BLaER1 (cell line): ENCODE measurements around the gene SNAI1.
"Not testable (repeated sequence)": the region's sequence is repeated elsewhere in the genome, so short reads cannot be mapped to it uniquely, and the experiment has no call there.

ENCODE experiments used
- H3K27ac ChIP-seq: shearing (Covaris generic); formaldehyde crosslinking; 2 replicates; pipeline ENCODE4 v1.8.1; 2022
- H3K27me3 ChIP-seq: shearing (Covaris generic); formaldehyde crosslinking; 2 replicates; pipeline ENCODE4 v1.8.1; 2022
- H3K36me3 ChIP-seq: shearing (Covaris generic); formaldehyde crosslinking; 2 replicates; pipeline ENCODE4 v1.8.1; 2022
- H3K4me1 ChIP-seq: shearing (Covaris generic); formaldehyde crosslinking; 2 replicates; pipeline ENCODE4 v1.8.1; 2022
- H3K4me2 ChIP-seq: shearing (Covaris generic); formaldehyde crosslinking; 2 replicates; pipeline ENCODE4 v1.8.1; 2022
- H3K4me3 ChIP-seq: shearing (Covaris generic); formaldehyde crosslinking; 2 replicates; pipeline ENCODE4 v1.8.1; 2022
- H3K9ac ChIP-seq: shearing (Covaris generic); formaldehyde crosslinking; 2 replicates; pipeline ENCODE4 v1.8.1; 2022
- H3K9me3 ChIP-seq: shearing (Covaris generic); formaldehyde crosslinking; 2 replicates; pipeline ENCODE4 v1.8.1; 2022
- H4K20me1 ChIP-seq: shearing (Covaris generic); formaldehyde crosslinking; 2 replicates; pipeline ENCODE4 v1.8.1; 2022
- Cebpa-rat ChIP-seq: shearing (Covaris generic); IDR thresholded peaks from 2 replicates; pipeline ENCODE4 v1.8.1; 2022

The SNAI1 gene

DNA sequence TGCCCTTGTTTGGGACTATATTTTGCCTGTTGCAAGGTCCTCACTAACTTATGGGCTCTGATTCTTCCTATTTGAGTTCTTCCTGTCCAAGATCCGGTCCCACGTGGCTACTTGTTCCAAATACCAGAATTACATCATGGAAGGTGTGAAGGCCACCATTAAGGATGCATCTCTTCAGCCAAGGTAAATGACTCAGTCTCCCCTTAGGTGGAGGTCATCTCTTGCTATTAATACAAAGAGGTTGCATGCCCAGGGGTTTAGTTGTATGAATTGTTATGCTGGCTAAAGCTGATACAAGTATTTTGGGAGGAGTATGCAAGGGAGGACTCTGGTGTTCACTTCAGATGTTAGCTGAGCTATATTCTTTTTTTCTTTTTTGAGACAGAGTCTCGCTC lies 37.5 kb upstream of the SNAI1 start:
- Histone ChIP-seq H3K4me3 (no peak overlapping the region), H3K27me3 (no peaks in the 10 kb centered on the region), H3K4me1 (peaks cover 9% of the 10 kb centered on the region; the same call in 1 of the 2 replicates), H3K9me3 (no peaks in the 10 kb centered on the region), H4K20me1 (peaks cover 89% of the 10 kb centered on the region), H3K4me2 (no peak overlapping the region), H3K36me3 (peaks cover 99% of the 10 kb centered on the region), H3K9ac (no peak overlapping the region), H3K27ac (no peak overlapping the region)
- no peak for TF ChIP-seq Cebpa-rat

DNA sequence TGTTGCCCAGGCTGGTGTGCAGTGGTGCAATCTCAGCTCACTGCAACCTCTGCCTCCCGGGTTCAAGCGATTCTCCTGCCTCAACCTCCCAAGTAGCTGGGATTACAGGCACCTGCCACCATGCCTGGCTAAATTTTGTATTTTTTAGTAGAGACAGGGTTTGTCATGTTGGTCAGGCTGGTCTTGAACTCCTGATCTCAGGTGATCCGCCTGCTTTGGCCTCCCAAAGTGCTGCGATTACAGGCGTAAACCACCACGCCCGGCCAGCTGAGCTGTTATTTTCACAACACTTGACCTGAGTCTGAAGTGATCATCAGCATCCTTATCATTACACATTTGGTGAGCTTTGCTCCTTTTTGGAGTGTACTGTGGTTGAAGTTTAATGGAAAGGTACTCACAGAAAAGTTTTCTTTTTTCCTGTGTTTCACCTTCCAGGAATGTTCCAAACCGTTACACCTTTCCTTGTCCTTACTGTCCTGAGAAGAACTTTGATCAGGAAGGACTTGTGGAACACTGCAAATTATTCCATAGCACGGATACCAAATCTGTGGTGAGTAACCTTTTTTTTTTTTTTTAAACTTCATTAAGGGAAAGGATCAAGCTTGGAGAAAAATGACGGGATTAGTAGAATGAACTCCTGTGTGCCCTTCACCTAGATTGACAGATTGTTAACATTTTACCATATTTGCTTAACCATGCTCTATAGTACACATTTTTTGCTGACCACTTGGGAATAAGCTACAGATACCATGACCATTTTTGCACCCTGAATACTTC lies 36.9 kb upstream of the SNAI1 start:
- Histone ChIP-seq H4K20me1 (peaks cover 87% of the 10 kb centered on the region), H3K4me3 (no peak overlapping the region), H3K9me3 (no peaks in the 10 kb centered on the region), H3K36me3 (peaks cover 99% of the 10 kb centered on the region), H3K9ac (no peak overlapping the region), H3K4me1 (peaks cover 3% of the 10 kb centered on the region; the same call in 1 of the 2 replicates), H3K4me2 (no peak overlapping the region), H3K27me3 (no peaks in the 10 kb centered on the region), H3K27ac (no peak overlapping the region)
- TF ChIP-seq Cebpa-rat, result no peak

DNA sequence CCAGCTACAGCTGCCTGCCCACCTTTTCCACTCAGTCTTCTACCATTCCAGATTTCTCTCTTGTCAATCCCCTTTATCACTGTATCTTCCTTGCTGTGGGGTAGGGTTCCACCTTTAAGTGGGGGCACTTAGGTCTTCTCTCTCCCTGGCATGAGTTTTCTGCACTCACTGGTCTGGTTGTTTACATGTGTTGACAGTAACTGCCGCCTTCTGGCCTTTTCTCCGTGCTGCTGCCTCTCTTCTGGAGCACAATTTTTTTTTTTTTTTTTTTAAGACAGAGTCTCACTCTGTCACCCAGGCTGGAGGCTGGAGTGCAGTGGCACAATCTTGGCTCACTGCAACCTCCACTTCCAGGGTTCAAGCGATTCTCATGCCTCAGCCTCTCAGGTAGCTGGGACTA lies 34.6 kb upstream of the SNAI1 start:
- Histone ChIP-seq H3K9me3 (no peaks in the 10 kb centered on the region), H3K4me2 (no peak overlapping the region), H3K4me1 (no peaks in the 10 kb centered on the region), H3K27ac (no peak overlapping the region), H3K27me3 (no peaks in the 10 kb centered on the region), H3K36me3 (peaks cover 99% of the 10 kb centered on the region), H4K20me1 (peaks cover 87% of the 10 kb centered on the region), H3K4me3 (no peak overlapping the region), H3K9ac (no peak overlapping the region)
- TF ChIP-seq Cebpa-rat, result no peak

DNA sequence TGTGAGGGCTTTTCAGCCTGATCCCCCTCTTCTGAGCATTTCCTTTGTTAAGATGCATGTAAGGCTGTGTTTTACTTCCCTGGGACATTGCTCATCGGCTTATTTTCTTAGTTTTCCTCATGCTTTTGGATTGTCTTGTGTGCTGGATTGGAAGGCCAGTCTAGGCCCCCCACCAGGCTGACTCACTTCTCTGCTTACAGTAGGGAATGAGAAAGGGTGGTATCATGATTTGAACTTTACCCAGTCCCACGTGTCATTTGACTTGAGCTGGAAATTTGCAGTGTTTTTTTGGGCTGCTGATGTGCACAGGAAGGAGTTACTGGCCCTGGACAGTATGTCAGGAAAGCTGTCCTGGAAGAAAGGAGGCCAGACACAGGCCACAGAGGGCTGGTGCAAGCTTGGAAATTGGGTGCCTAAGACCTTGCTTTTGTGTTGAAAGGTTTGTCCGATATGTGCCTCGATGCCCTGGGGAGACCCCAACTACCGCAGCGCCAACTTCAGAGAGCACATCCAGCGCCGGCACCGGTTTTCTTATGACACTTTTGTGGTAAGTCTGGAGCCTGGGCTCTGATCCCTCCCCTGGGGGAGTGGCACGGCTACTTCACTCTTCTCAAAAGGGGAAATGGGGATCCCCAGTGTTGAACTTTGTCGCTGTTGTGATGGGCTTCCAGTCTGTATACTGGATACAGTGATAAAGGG lies 33.8 kb upstream of the SNAI1 start:
- H3K4me3 ChIP-seq, result no peak overlapping the region

DNA sequence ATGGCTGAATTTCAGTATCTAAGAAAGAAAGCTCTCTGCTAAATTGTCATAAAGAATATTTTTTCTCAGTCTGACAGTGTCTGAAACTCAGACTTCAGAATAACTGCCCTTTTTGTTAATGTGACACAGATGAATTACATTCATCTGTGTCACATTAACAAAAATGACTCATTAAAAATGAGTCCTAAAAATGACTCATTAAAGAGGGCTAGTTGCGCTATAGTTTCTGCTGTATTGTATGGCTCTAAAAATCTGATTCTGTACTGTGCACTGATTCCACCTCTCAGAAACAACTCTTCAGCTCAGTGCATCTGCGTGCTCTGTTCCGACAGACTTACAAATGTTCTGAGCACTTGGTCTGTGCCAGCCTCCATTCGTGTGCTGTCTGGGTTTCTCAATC lies 31.6 kb upstream of the SNAI1 start:
- no peak overlapping the region for H3K9ac ChIP-seq
- no peak overlapping the region for H3K4me2 ChIP-seq
- H3K27ac ChIP-seq, result no peak overlapping the region
- no peak overlapping the region for H3K4me3 ChIP-seq
- H4K20me1 ChIP-seq, result peaks cover 68% of the 10 kb centered on the region
- H3K27me3 ChIP-seq, result no peaks in the 10 kb centered on the region
- TF ChIP-seq Cebpa-rat, result no peak
- H3K4me1 ChIP-seq, result no peaks in the 10 kb centered on the region
- H3K9me3 ChIP-seq, result no peaks in the 10 kb centered on the region
- peaks cover 99% of the 10 kb centered on the region for H3K36me3 ChIP-seq

More for the DNA sequence above, 33.8 kb upstream of the SNAI1 start:
- Histone ChIP-seq H3K27ac (no peak overlapping the region), H4K20me1 (peaks cover 83% of the 10 kb centered on the region), H3K9ac (no peak overlapping the region), H3K4me1 (no peaks in the 10 kb centered on the region), H3K4me2 (no peak overlapping the region), H3K36me3 (peaks cover 99% of the 10 kb centered on the region), H3K9me3 (no peaks in the 10 kb centered on the region), H3K27me3 (no peaks in the 10 kb centered on the region)
- no peak for TF ChIP-seq Cebpa-rat

DNA sequence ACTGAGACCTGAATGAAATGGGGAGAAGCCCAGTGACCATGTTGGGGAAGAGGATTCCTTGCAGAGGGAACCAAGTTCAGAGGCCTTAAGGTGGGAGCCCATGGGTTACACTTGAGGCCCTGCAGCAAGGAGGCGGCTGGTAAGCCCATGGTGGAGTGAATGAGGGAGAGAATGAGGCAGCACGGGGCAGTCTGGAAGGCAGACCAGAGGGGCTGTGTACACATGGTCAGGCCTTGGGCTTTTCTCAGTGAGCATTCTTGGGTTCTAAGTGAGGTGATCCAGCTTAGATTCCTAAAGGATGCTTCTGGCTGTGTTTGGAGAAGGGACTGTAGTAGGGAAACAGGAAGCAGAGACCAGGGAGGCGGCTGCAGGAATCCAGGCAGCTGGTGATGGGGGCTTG lies 27.6 kb upstream of the SNAI1 start:
- H3K36me3 ChIP-seq, result peaks cover 99% of the 10 kb centered on the region

DNA sequence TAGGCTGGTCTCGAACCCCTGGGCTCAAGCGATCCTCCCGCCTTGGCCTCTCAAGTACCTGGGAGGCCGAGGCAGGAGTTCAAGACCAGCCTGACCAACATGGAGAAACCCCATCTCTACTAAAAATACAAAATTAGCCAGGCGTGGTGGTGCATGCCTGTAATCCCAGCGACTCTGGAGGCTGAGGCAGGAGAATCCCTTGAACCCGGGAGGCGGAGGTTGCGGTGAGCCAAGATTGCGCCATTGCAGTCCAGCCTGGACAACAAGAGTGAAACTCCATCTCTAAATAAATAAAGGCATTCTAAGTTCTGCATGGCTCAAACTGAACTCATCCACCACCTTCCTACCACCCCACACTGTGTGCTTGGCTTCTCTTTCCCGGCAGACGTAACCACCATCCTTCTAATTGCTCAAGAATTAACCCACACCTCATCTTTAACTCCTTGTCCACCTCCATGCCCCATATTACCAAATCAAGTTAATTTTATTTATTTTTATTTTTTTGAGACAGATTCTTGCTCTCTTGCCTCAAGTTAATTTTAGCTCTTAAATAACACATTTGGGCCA lies 26.9 kb upstream of the SNAI1 start:
- not testable (repeated sequence) for H3K9ac ChIP-seq, H3K9me3 ChIP-seq, H3K4me2 ChIP-seq, H3K4me1 ChIP-seq, H3K4me3 ChIP-seq, H3K27ac ChIP-seq, H3K27me3 ChIP-seq
- H4K20me1 ChIP-seq, result peaks cover 32% of the 10 kb centered on the region
- peaks cover 95% of the 10 kb centered on the region for H3K36me3 ChIP-seq

More for the DNA sequence above, 27.6 kb upstream of the SNAI1 start:
- Histone ChIP-seq H3K9ac (no peak overlapping the region), H3K27me3 (no peaks in the 10 kb centered on the region), H3K4me1 (no peaks in the 10 kb centered on the region), H4K20me1 (peaks cover 37% of the 10 kb centered on the region), H3K4me3 (no peak overlapping the region), H3K27ac (no peak overlapping the region), H3K9me3 (no peaks in the 10 kb centered on the region), H3K4me2 (no peak overlapping the region)
- TF ChIP-seq Cebpa-rat, result no peak

DNA sequence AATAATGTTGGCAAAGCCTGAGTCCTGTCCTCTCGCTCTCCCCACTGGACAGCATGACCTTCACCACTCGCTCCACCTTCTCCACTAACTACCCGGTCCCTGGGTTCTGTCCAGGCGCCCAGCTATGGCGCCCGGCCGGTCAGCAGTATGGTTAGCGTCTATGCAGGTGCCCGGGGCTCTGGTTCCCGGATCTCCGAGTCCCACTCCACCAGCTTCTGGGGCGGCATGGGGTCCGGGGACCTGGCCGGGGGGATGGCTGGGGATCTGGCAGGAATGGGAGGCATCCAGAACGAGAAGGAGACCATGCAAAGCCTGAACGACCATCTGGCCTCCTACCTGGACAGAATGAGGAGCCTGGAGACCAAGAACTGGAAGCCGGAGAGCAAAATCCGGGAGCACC lies 26.1 kb upstream of the SNAI1 start:
- H3K4me3 ChIP-seq, result no peak overlapping the region
- H3K9me3 ChIP-seq, result no peaks in the 10 kb centered on the region
- H3K27me3 ChIP-seq, result no peaks in the 10 kb centered on the region
- no peaks in the 10 kb centered on the region for H3K4me1 ChIP-seq
- H4K20me1 ChIP-seq, result peaks cover 24% of the 10 kb centered on the region
- TF ChIP-seq Cebpa-rat, result no peak
- no peak overlapping the region for H3K9ac ChIP-seq
- no peak overlapping the region for H3K4me2 ChIP-seq
- H3K27ac ChIP-seq, result no peak overlapping the region
- peaks cover 87% of the 10 kb centered on the region for H3K36me3 ChIP-seq

DNA sequence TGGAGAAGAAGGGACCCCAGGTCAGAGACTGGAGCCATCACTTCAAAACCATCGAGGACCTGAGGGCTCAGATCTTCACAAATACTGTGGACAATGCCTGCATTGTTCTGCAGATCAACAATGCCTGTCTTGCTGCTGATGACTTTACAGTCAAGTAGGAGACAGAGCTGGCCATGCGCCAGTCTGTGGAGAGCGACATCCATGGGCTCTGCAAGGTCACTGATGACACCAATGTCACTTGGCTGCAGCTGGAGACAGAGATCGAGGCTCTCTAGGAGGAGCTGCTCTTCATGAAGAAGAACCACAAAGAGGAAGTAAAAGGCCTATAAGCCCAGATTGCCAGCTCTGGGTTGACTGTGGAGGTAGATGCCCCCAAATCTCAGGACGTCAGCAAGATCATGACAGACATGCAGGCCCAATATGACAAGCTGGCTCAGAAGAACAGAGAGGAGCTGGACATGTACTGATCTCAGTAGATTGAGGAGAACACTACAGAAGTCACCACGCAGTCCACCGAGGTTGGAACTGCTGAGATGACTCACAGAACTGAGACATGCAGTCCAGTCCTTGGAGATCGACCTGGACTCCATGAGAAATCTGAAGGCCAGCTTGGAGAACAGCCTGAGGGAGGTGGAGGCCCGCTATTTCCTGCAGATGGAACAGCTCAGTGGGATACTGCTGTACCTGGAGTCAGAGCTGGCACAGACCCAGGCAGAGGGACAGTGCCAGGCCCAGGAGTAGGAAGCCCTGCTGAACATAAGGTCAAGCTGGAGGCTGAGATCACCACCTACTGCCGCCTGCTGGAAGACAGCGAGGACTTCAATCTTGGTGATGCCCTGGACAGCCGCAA lies 25.5 kb upstream of the SNAI1 start:
- not testable (repeated sequence) for H3K9ac ChIP-seq, H3K4me3 ChIP-seq, H3K27ac ChIP-seq, H3K4me2 ChIP-seq, H3K9me3 ChIP-seq, H3K4me1 ChIP-seq, H3K27me3 ChIP-seq
- H3K36me3 ChIP-seq, result peaks cover 84% of the 10 kb centered on the region
- H4K20me1 ChIP-seq, result peaks cover 18% of the 10 kb centered on the region
